Transverse colon (tissue), 4 donors: ENCODE measurements around the gene NAALAD2. TPM values are rescaled to one million over a fixed set of nuclear protein-coding genes. Genes with fewer than 3 reads are reported as not detected.

Experiments
- DNase-seq: peaks from one replicate; pipeline ENCODE4 v3.0.0-alpha.2; 2019
- H3K27ac ChIP-seq, 4 donors: fragments of 200-600 bp; sonication (generic); 2 replicates each; pipeline ENCODE4 v1.5.1; 2016 to 2018; ENCODE audit warnings: inconsistent platforms in 4 of 4
- H3K27me3 ChIP-seq: fragments of 200-600 bp; sonication (generic); 2 replicates; pipeline ENCODE4 v1.5.1; 2017; ENCODE audit warnings: inconsistent platforms
- H3K36me3 ChIP-seq, 4 donors: fragments of 200-600 bp; sonication (generic); 2 replicates each; pipeline ENCODE4 v1.5.1; 2017 to 2019; ENCODE audit warnings: inconsistent platforms in 4 of 4
- H3K4me1 ChIP-seq, 4 donors: fragments of 200-600 bp; sonication (generic); 2 replicates each; pipeline ENCODE4 v1.5.1; 2017 to 2020; ENCODE audit warnings: inconsistent platforms in 4 of 4
- H3K4me3 ChIP-seq, 4 donors: fragments of 200-600 bp; sonication (generic); 1 replicate in 1 of 4; 2 replicates in 3 of 4; pipeline versions ENCODE4 v1.5.1 to v1.6.1; 2017 to 2019; ENCODE audit warnings: inconsistent platforms in 4 of 4
- H3K9me3 ChIP-seq, 2 donors: fragments of 200-600 bp; sonication (generic); 2 replicates each; pipeline ENCODE4 v1.5.1; 2017 to 2019; ENCODE audit warnings: inconsistent platforms in 2 of 2
- EP300 ChIP-seq: sonication (generic); formaldehyde crosslinking; IDR thresholded peaks from one replicate; pipeline ENCODE4 v1.6.1; 2017; ENCODE audit warnings: antibody characterized with exemption, low read depth
- POLR2A ChIP-seq: fragments of 450-650 bp; IDR thresholded peaks from one replicate; pipeline ENCODE4 v1.6.1; 2016; ENCODE audit warnings: antibody characterized with exemption, mild to moderate bottlenecking, moderate library complexity
- POLR2AphosphoS5 ChIP-seq, 3 donors: sonication (generic); formaldehyde crosslinking; IDR thresholded peaks; one replicate each; pipeline ENCODE4 v1.6.1; 2016; ENCODE audit warnings: antibody characterized with exemption in 3 of 3
- WGBS, 2 donors: methylation state at CpG; one replicate each; pipeline ENCODE4 v1.1.5; 2018; ENCODE audit warnings: low coverage in 1 of 2; 5-methylcytosine and 5-hydroxymethylcytosine counted together
- in situ Hi-C, 4 donors: fragments of 200-750 bp; cut with MboI; loops; one replicate each; pipeline versions ENCODE4 v1.15.0 to v1.15.1; 2017; ENCODE audit warnings: low sequenced_read_pairs in 3 of 4, low pct_ligation_motif_present in 1 of 4, low pct_unique_long_range_greater_than_20kb in 1 of 4
- intact Hi-C: fragments of 100-400 bp; cut with DNase I; formaldehyde crosslinking; loops from one replicate; pipeline ENCODE4 v1.15.1; 2023; ENCODE audit warnings: low total_unique reads
- small RNA-seq, 4 donors: library from RNA; depleted of rRNA; stranded (forward); fragments of <200 nt; gene quantifications; one replicate each; pipeline ENCODE3, GENCODE V24; 2016
- total RNA-seq, 4 donors: library from RNA; depleted of rRNA; stranded (reverse); fragments of >200 nt; gene quantifications; one replicate each; pipeline ENCODE4 v1.1.0, GENCODE V29; 2016
- TF ChIP-seq, protein P1 (sequence below), 5 experiments: fragments of 200-600 bp in 3 of 5; fragments of 450-650 bp in 2 of 5; sonication (generic) in 3 of 5; IDR thresholded peaks; 1 replicate in 2 of 5; 2 replicates in 3 of 5; pipeline ENCODE4 v1.5.1; 2016 to 2017; ENCODE audit warnings: antibody characterized with exemption in 5 of 5, inconsistent platforms in 3 of 5, mild to moderate bottlenecking in 2 of 5, moderate library complexity in 1 of 5

NAALAD2 gene
- total RNA-seq, 4 donors from 2014 or later = 0.55 to 1.3 TPM; not detected in 2

DNA sequence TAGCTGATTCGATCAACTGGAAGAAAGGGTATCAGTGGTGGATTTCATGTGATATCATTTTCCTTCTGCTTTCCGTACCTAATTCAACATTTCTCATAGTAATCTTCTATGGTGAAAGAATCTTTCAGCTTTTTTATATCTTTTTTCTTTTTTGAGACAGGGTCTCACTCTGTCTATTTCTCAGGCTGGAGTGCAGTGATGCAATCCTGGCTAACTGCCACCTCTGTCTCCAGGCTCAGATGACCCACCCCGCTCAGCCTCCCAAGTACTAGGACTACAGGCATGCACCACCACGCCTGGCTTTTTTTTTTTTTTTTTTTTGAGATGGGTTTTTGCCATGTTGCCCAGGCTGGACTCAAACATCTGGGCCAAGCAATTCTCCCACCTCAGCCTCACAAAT lies 107.0 kb downstream of the NAALAD2 start:
- Histone ChIP-seq H3K4me1 (no peaks in the 10 kb centered on the region), H3K27ac (no peak overlapping the region), H3K9me3 (no peaks in the 10 kb centered on the region), H3K4me3 (no peak overlapping the region), H3K36me3 (no peaks in the 10 kb centered on the region), H3K27me3 (no peaks in the 10 kb centered on the region)
- WGBS, 2 donors = 77 to 88% methylated on average over 3 to 4 of the region's 4 CpGs
- TF ChIP-seq POLR2A (no peak), POLR2AphosphoS5 (IDR thresholded peaks at IDR 0.05) (no peak), EP300 (no peak)
- TF ChIP-seq, protein P1, sequence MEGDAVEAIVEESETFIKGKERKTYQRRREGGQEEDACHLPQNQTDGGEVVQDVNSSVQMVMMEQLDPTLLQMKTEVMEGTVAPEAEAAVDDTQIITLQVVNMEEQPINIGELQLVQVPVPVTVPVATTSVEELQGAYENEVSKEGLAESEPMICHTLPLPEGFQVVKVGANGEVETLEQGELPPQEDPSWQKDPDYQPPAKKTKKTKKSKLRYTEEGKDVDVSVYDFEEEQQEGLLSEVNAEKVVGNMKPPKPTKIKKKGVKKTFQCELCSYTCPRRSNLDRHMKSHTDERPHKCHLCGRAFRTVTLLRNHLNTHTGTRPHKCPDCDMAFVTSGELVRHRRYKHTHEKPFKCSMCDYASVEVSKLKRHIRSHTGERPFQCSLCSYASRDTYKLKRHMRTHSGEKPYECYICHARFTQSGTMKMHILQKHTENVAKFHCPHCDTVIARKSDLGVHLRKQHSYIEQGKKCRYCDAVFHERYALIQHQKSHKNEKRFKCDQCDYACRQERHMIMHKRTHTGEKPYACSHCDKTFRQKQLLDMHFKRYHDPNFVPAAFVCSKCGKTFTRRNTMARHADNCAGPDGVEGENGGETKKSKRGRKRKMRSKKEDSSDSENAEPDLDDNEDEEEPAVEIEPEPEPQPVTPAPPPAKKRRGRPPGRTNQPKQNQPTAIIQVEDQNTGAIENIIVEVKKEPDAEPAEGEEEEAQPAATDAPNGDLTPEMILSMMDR (IDR thresholded peaks at IDR 0.05) = no peak
- no peak for DNase-seq
- intact Hi-C loops = no loop called here
- in situ Hi-C loops = no loop called here

Small RNA genes lying within 50 kb of the gene (small RNA-seq; reads per million reads assigned to genes)
- 0 reads per million in 4 donors for gene RF00275

Other genes starting within 250 kb of the NAALAD2 start
- gene TRIM49D1, start 212.4 kb upstream of the NAALAD2 start, total RNA-seq = not detected
- gene TRIM49D2, start 210.6 kb upstream of the NAALAD2 start, total RNA-seq = not detected
- gene TRIM64, start 168.6 kb upstream of the NAALAD2 start, total RNA-seq = not detected
- not detected for gene TRIM49C, start 103.6 kb upstream of the NAALAD2 start, total RNA-seq
- not detected for gene UBTFL1, start 48.7 kb upstream of the NAALAD2 start, total RNA-seq
- 10 to 100 TPM; 25.9 to 50.5 (median 32.0) TPM for gene CHORDC1, start 88.4 kb downstream of the NAALAD2 start, total RNA-seq